GM21515 (cell line): Measurements from ENCODE around the gene ANAPC7.
"Not testable (repeated sequence)": the region's sequence is repeated elsewhere in the genome, so short reads cannot be mapped to it uniquely, and the experiment has no call there.

Experiments used
- ATAC-seq: cut with Tn5 transposase; IDR thresholded peaks from one replicate; pipeline ENCODE4 v1.9.1; 2021; ENCODE audit not compliant: unreplicated experiment

The ANAPC7 gene, protein sequence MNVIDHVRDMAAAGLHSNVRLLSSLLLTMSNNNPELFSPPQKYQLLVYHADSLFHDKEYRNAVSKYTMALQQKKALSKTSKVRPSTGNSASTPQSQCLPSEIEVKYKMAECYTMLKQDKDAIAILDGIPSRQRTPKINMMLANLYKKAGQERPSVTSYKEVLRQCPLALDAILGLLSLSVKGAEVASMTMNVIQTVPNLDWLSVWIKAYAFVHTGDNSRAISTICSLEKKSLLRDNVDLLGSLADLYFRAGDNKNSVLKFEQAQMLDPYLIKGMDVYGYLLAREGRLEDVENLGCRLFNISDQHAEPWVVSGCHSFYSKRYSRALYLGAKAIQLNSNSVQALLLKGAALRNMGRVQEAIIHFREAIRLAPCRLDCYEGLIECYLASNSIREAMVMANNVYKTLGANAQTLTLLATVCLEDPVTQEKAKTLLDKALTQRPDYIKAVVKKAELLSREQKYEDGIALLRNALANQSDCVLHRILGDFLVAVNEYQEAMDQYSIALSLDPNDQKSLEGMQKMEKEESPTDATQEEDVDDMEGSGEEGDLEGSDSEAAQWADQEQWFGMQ

GRCh38 chr12:110403146-110403975, at the start of gene ANAPC7:
ANAPC7 (minus strand) TSS chr12:110403708; CDS start chr12:110403627, 81 bp downstream.
- ATAC-seq = peak; percentile 71

GRCh38 chr12:110451263-110451662, 47.8 kb upstream of the ANAPC7 start:
- ATAC-seq = no peak

DNA sequence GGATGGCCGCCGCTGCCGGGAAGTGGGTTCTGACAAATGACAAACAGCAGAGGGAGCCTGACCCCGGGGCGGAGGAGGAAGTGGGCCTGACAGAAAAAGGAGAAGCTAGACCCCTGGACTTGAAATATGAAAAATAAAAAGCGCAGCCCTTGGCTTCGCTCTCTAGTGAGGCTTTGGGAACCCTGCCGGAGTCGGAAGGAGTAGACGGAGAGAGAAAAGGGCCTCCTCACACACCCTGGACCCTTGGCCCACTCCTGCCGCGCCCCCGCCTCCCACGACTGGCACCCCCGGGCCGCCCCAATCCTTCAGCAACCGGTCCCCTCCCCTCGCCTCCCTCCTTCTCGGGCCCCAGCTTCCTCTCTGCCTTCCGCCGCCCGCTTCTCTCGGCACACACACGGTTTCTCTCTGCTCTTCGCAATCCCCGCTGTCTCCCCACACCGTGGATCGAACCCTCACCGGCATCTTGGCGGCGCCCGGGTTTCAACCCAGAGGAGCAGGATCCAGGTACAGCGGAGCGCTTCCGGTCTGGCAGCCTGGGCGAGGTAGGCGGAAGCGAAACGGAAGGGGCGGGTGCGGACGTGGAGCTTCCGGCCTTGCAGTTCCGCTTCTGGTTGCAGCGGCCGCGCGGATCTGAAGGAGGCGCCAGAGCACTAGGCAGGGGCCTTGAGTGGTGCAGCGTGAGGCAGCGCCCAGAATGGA, 46.4 kb upstream of the ANAPC7 start, which contains the start of gene ARPC3:
ARPC3 (minus strand) TSS at position 539 of the 699 bp plus-strand sequence; CDS start at position 462, 77 bp downstream.
- ATAC-seq = peak; percentile 90

- ATAC-seq = no peak
These were observed 40.9 kb upstream of the ANAPC7 start for GRCh38 chr12:110444455-110444854.

- ATAC-seq = no peak
These were observed 32.7 kb upstream of the ANAPC7 start for GRCh38 chr12:110436231-110436630.

GRCh38 chr12:110431957-110432587, 28.6 kb upstream of the ANAPC7 start:
- ATAC-seq = no peak

DNA sequence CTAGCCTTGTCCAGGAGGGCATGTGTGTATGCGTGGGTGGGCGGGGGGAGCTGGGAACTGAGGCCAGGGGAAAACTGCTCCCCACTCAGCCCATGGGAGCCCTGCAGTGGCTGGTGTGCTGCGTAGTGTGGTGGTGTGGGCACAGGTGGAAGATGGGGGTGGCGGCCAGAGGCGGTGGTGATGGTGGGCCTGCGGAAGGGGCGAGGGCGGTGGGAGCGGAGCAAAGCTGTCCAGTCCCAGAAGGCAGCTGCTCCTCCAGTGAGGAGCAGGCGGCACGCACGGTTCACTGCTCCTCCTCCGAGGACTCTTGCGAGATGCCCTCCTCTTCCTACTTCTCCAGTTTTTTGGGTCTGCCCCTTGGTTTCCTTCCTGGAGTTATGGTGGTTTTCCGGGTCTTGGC, 26.2 kb upstream of the ANAPC7 start:
- not testable (repeated sequence) for ATAC-seq

DNA sequence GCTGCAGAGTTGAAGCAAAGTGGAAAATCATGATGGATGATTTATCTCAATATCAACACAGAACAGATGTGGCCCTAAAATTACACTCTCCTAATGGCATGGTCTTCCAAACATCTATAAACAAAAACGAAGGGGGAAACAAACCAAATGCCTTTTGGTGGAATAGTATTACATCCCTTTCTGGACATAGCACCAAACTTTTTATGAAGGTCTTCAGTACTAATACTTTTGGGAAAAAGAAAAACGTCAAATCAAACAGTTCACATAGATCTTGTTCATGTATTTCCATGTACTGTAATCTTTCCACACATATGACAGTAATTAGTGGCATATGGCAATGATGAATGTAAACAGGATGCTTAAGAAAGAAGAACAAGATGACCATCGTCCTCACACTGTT, 22.9 kb upstream of the ANAPC7 start:
- no peak for ATAC-seq

DNA sequence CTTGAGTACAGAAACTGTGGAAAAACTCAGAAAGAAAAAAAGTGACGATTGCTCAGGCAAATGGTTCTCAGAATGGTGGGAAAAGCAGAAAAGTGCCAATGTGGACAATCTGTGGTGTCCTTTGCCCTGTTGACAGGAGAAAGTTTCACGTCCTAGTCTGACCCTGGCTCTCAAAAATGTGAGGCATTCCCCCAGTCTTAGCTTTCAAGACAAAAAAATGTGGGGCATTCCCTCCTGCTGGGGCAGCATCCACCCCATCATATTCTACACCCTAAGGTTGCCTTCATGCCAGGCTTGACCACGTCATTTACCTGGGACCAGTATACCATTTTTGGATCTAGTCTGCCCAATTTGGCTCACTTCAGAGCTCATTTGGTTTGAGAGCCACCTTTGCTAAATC, 20.7 kb upstream of the ANAPC7 start:
- ATAC-seq = no peak

- ATAC-seq = no peak
These were observed 18.2 kb upstream of the ANAPC7 start for GRCh38 chr12:110421701-110422100.

- no peak for ATAC-seq
These were observed 17.7 kb upstream of the ANAPC7 start for GRCh38 chr12:110421159-110421661.

GRCh38 chr12:110420644-110421043, 17.1 kb upstream of the ANAPC7 start:
- ATAC-seq = not testable (repeated sequence)

DNA sequence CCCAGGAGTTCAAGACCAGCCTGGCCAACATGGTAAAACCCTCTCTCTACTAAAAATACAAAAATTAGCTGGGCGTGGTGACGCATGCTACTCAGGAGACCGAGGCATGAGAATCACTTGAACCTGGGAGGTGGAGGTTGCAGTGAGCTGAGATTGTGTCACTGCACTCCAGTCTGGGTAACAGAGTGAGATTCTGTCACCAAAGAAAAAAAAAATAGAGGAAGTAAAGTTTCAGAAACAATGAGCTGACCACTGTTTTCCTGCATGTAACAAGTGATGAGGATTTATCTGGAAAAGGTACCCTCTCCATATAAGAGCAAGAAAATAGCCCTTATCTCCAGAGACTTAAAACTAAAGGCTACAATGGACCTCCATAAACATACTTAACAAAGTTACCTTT, 13.6 kb upstream of the ANAPC7 start:
- not testable (repeated sequence) for ATAC-seq

- ATAC-seq = not testable (repeated sequence)
These were observed 6.6 kb upstream of the ANAPC7 start for GRCh38 chr12:110410086-110410485.

DNA sequence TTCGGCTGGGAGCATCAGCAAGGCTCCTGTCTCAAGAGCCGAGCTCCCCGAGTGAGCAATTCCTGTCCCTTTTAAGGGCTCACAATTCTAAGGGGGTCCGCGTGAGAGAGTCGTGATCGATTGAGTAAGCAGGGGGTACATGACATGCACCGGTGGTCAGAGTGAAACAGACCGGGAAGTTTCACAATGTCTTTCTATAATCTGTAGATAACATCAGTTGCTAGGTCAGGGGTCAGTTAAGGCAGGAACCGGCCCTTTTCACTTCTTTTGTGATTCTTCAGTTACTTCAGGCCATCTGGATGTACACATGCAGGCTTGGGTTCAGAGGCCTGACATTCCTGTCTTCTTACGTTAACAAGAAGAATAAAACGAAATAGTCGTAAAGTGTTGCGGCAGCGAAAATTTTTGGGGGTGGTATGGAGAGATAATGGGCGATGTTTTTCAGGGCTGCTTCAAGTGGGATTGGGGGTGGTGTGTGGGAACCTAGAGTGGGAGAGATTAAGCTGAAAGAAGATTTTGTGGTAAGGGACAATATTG, 1.7 kb upstream of the ANAPC7 start:
- ATAC-seq = not testable (repeated sequence)

- ATAC-seq = peak; percentile 53
These were observed 621 bp upstream of the ANAPC7 start for GRCh38 chr12:110403976-110404682.

DNA sequence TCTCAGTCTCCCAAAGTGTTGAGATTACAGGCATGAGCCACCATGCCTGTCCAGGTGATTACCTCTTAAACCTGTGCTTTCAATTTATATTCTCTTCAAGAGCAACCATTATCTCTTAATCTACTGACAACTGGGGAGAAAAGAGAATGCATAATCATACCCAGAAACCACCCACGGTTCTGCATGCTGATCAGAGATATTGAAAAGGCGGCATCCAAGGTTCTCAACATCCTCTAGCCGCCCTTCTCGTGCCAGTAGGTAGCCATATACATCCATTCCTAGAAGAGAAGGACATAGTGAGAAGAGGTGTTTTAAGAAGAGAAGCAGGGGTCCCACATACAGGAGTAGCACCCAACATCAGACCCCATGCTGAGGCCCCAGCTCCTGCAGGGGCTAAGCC, 20.8 kb downstream of the ANAPC7 start:
- ATAC-seq = no peak

DNA sequence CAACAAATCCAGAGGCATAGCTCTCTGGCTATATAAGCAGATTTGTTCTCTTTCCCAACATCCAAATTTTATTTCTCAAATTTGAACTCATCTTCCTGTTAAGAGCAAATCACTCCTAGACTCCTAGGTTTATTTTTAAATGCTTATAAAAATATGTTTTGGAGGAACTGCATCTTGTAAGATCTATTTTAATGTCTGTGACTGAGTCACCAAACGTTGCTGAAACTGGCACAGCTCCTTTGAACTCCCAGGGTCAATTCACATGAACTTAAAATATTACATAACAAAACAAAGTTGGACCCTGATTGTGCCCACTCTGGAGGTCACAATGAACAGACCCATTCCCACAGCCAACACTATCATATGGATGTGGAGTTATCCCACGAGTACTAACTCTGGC, 23.9 kb downstream of the ANAPC7 start:
- no peak for ATAC-seq

DNA sequence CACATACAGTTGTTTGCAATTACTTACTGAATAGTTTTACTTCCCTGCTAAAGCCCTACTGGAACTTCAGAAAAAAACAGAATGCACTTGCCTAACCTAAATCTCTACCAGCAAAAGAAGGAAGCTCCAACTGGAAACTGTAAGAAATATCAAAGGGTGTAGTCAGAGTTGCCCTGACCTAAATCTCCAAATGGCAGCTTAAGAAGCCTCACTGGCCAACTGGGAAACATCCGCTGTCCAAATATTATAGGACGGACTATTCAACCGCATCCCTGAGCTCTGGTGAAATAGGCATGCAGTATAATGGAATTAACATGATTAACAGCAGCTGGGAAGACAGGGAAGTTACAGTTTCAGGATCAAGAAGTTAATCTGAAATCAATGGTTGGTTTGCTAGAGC, 24.3 kb downstream of the ANAPC7 start:
- no peak for ATAC-seq
